NCI-H2029 (cell line): ENCODE measurements around the gene WDR27.
"Not testable (repeated sequence)": the region's sequence is repeated elsewhere in the genome, so short reads cannot be mapped to it uniquely, and the experiment has no call there.

Experiments used
- DNase-seq: peaks from one replicate; lab custom pipeline; 2025; lab: John Stamatoyannopoulos, UW

The WDR27 gene

DNA sequence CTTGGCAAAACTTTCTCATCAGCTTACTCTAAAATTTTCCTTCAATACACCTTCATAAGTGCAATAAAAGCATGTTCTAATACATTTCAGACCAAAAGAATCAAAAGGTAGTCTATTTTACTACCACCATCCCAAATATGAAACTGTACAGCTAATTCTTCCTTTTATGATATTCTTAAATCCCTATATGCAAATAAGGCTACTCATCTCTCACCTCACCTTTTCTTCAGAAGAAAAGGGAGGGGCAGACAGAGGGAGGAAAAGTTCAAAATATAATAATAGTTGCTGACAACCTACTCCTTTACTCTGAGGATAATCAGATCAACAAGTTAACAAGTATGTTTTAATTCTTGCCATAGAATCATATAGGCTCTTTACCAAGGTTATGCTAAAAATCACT lies 7.5 kb upstream of the WDR27 start:
- DNase-seq = no peak

DNA sequence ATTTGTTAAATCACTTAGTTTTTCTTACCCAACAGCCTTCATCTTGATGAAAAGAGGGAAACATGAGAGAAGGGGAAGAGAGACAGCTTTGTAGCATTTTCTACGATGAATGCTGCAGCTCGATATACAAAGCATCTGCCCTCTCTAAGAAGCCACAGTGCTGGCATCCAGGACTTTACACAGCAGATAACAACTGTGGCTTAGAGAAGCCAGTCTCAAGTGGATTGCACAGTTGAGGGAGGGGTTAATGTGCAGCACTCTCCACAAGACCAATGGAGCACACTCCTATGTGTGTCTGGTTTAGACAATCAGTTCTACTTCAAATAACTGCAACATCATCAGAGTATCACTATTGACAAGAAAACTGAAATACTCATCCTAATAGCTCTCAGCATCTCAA lies 5.9 kb upstream of the WDR27 start:
- no peak for DNase-seq

DNA sequence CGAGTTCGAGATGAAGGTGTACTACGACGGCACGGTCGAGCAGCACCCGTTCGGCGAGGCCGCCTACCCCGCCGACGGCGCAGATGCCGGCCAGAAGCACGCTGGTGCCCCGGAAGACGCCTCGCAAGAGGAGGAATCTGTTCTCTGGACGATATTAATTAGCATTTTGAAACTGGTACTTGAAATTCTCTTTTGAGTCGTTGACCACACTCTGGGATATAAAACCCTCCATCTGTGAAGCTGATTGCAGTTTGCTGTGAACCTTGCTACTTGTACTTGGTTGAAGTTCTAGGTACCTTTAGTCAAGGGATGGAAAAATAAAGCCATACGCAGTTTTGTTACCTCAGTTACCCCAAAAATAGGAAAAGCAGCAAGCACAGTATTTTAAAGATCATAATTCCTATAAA lies 1.0 kb upstream of the WDR27 start:
- DNase-seq = no peak

DNA sequence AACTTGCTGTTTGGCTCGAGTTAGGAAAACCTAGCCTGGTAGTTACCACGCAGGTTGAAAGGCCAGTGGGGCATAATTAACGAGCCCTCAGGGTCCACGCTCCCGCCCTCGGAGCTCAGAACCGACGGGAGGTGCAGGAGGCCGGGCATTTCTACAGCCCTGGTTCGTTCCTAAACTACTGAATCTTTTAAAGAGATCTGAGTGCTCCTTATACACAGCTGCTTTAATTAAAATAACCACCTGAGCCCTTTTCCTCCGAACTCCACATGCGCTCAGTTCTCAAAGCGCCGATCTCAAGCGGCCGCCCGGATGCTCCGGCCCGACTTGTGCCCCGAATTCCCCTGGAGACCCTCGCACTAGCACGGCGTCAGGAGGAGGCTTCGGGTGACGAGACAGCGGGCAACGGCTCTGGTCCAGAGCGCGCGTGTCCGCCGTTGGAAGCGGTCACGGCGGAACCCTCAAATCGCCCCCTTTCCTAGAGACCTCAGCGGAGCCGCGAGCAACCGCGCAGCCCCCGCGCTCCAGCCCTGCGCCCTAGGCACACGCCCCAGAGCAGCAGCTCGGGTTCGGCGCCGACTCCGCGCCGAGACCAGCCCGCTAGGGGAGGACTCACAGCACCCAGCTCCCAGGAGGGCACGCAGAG lies 397 bp downstream of the WDR27 start:
- no peak for DNase-seq

DNA sequence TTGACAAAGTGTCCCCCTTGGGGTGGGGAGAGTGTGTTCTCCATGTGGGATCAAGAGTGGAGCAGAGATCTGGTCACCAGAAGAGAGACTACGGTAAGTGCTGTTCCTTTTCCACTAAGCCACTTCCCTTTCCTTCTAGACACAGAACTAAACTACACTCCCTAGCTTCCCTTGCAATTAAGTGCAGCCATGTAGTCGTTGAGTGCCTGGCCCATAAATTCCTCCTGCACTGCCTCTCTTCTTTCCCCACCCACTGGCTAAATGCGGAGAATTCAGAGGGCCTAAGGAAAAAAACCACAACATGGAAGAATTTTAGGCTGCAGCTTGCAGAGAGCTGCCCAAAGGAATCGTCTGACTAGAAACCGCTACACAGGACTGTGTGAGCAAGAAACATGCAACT lies 1.5 kb downstream of the WDR27 start:
- DNase-seq = no peak

DNA sequence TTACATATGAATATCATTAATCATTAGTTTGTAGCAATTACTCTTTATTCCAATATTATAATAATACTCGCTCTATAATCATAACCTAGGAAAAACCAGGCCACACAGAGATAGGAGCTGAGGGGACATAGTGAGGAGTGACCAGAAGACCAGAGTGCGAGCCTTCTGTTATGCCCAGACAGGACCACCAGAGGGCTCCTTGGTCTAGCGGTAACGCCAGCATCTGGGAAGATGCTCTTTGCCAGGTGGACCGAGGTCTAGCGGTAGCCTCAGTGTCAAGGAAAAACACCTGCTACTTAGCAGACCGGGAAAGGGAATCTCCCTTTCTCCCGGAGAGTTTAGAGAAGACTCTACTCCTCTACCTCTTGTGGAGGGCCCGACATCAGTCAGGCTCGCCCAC lies 4.7 kb downstream of the WDR27 start:
- not testable (repeated sequence) for DNase-seq

DNA sequence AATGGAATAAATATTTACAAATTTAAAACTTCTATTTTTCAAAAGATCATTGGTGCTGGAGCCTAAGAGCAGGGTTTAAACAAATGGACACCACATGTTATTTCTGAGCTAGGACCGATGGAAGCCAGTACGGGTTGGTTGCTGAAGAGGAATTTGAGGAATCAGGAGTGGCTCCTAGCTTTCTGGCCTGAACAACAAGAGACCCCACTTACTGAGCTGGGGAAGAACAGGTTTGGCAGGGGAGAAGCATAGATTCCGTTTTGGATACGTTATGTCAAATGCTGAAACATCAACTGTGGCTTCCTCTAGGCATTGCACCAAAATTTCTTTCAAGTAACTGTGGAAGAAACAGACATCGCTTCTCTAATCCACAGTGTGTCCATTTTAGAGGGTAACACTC lies 6.7 kb downstream of the WDR27 start:
- no peak for DNase-seq

DNA sequence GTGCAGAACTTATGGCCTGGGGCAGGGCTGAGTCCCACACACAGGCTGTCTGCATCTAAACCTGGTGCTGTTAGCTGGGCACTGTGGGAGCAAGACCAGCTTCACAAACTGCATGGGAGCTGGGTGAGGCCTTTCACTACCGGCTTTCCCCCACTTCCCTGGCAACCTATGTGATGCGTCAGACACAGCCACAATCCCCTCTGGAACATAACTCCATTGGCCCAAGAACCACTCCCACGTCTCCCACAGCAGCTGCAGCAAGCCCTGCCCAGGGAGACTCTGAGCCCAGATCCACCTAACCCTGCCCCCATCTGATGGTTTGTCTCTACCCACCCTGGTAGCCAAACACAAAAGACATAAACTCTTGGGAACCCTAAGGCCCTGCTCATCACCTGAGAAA lies 9.3 kb downstream of the WDR27 start:
- no peak for DNase-seq

DNA sequence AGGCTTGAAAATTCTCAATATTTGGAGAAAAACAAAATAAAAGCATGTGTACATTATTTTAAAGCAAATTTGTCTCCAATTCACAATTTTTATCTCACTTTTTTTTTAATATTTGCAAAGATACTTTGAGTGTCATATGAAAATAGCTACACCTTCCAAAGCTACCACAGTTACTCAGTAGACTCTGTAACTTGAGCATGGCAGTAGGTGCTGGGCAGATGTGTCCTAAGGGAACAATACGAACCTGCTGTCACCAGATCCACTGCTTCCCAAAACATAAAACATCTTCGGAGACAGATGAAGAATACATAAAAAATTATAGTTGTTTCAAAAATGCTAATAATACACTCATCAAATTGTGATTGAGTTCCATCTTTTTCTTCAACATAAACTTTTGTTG lies 10.6 kb downstream of the WDR27 start:
- no peak for DNase-seq

DNA sequence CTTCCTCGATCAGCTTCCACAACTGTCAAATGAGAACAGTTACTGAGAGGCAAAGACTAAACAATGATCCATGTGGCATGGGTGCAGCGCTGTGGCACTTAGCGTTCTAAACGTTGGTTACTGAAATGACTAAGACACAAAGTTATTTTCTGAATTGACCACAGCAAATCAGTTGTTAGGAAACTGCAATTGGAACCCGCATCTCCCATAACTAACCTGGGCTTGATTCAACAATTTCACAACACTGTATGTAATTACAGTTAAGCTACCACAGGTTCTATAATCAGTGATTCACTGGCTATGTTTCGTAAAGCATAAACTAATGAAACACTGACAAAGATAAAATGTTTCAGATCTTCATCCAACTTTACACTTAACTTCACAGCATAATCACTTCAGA lies 12.5 kb downstream of the WDR27 start:
- no peak for DNase-seq

DNA sequence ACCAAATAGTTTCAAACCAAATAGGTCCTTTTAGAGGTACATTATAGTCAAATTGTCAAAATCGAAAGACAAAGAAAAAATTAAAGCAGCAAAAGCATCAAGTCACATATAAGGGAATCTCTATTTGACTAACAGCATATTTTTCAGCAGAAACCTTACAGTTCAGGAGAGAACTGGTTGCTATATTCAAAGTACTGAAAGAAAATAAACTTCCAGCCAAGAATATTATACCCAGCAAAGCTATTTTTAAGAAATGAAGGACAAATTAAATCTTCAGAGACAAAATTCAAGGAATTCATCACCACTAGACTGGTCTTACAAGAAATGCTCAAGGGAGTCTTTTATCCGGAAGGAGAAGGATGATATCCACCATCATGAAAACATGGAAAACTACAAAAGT lies 16.0 kb downstream of the WDR27 start:
- DNase-seq = no peak

DNA sequence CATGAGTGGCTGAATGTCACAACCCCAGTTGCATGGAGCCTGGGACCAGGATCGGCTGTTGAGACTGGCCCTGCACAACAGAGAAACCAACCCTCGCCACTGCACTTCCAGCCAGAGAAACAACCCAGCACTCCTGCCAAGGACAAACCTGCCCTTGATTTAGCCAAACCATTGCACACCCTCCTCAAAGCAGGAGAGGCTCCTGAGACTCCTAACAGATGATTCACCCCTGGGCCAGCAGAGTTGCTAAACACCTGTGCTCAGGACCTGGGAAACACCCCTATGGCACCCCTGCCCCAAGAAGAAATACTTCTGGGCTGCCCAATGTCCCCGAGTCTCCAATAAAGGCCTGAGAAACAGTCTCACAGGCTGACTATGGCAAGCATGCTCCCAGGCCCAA lies 17.8 kb downstream of the WDR27 start:
- no peak for DNase-seq

DNA sequence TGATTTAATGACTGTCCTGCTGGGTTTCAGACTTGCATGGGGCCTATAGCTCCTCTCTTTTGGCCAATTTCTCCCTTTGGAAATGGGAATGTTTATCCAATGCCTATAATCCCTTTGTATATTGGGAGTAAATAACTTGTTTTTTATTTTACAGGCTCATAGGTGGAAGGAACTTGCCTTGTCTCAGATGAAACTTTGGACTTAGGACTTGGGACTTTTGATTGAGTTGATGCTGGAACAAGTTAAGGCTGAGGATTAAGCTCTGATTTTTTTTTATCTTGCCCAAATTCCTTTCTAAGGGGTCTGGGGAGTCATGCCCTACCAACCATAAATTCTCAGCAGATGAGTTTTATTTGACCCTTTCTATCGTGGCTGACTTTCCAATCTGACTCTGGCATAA lies 23.5 kb downstream of the WDR27 start:
- no peak for DNase-seq

DNA sequence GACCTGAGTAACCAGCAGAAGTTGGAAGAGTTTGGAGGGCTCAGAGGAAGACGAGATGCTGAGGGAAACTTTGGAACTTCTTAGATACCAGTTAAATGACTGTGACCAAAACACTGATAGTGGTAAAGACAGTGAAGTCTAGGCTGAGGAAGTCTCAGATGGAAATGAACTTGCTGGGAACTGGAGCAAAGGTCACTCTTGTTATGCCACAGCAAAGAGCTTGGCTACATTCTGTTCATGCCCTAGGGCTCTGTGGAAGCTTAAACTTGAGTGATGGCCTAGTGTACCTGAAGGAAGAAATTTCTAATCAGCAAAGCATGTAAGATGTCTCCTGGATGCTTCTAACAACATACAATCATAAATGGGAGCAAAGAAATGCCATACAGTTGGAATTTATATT lies 24.7 kb downstream of the WDR27 start:
- no peak for DNase-seq

DNA sequence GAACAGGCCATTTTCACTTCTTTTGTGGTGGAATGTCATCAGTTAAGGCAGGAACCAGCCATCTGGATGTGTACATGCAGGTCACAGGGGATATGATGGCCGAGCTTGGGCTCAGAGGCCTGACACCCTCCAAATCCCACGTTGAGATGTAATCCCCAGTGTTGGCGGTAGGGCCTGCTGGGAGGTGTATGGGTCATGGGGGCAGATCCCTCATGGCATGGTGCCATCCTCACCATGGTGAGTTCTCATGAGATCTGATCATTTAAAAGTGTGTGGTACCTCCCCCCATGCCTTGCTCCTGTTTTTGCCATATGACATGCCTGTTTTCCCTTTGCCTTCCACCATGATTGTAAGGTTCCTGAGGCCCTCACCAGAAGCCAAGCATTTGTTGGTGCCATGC lies 26.8 kb downstream of the WDR27 start:
- no peak for DNase-seq

DNA sequence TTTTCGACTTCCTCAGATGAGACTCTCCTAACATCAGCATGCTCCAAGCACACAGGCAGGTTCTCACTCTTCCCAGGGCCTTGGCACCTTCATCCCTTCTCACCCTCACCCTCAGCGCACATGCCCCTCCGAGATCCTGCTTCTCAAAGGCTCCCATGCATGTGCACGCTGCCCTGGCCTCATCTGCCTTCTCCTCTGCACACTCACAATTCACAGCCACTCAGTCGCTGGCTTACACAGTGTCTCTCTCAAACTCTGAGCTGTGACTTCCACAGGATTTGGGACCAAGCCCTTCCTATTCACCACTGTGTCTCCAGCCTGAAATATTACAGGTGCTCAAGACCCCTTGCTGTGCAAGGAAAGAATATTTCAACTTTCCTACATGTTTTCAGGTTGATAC lies 30.3 kb downstream of the WDR27 start:
- no peak for DNase-seq

DNA sequence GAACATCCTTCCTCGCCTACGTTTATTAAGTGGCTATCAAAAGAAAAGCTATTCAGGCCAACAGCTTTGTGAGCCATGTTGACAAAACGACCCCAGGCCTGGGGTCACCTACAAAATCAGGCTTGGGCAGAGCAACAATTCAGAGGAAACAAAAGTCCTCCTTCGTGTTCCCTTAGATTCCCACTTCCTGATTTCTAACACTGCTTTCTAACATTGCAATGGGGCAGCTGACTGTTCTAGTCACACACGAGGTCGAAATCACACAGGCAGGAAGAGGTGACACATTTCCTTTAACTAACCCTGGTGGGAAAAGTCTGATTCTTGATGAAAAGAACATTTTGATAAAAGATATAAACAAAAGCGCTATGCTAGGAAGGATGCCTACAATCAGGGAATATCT lies 31.9 kb downstream of the WDR27 start:
- no peak for DNase-seq

DNA sequence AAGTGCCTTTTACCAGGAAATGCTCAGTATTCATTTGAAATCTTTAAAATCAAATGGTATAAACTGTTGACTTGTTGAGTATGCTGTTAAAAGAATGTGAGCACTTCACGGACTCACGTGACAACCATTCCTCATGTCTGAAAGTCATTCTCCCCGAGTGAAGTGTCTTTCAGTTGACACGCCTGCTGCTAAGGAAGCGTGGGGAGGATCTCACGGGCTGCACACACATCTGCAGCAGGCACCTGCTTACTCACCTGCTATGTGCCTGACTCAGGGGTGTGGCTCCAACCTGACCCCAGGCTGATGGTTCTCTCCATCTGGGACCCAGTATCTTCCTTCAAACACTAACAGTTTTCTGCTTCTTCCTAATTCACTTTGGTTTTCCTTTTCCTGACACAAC lies 32.7 kb downstream of the WDR27 start:
- DNase-seq = no peak

DNA sequence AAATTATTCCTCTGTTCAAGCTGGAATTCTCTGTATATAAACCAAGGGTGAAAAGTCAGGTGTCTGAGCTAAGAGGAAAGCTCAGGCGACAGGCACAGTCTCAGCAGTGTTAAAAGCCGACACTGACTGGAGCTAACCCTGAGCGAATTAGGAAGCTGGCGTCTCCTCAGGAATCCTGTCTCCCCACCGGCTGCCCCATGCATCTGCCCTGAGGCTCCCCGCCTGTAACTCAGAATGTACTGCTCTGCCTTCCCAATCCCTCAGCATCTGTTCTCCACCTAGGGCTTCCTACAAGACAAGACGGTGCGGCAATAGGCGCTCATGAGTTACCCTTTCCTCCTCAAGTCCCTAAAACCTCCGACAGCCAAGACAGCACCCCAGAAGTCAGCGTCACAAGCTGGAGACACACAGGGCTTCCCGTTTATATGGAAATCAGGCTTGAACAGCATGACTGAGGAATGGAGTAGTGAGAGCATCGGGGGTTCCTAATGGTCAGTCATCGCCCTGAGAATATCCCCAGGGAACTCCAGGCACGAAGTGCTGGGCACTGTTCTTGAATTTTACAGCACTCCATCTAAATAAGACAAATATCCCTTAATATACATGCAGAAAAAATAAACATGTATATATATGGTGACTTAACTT lies 33.5 kb downstream of the WDR27 start:
- no peak for DNase-seq

DNA sequence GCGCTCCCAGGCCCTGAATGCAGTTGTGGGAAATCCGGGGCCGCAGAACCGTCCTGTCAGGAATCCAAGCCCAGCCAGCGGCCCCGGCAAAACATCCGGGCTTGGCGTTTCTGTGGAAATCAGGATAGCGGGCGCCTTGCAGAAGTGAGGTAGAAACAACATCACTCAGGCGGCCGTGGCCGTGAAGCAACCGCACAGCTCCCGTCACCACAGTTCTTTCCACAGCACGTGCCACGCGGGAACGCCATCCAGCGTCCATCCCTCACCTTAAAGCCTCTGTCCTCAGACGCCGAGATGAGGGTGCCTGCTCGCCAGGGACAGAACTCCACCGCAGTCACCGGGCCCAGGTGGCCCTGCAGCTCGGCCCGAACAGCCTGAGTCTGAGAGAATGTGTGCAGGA lies 34.1 kb downstream of the WDR27 start:
- no peak for DNase-seq

DNA sequence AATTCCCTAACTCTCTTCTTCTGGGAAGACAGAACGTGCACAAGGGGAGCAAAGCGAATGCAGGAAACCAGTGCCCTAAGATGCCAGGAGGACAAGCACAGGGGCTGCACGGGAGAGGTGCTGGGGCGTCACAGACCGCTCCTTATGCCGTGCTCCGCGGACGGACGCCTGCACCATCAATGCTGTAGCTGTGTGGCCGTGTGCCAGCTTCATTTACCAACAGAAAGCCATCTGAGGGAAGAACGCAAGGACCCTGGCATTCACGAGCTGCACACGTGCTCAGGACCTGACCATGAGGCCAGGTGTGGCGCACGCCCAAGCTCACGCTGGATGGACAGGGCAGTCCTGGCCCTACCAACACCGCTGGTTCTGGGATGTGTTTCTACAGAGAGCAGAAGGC lies 35.4 kb downstream of the WDR27 start:
- no peak for DNase-seq

DNA sequence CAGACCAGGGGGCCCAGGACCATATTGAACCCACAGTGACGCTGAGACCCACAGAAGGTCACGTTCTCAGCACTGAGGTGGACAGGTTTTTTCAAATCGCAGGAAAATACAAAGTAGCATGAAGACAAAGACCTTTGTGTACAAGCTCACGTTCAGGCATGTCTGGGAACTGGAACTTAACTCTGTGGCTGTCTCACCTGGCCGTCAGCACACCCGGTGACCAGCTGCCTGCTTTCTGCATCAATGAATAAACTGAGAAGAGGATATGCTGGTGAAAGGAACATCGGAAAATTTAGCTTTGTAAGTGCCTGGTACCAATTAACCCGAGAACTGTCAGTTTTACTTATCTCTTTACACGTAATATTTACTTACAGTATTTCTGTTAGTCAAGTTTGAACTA lies 36.5 kb downstream of the WDR27 start:
- DNase-seq = no peak

DNA sequence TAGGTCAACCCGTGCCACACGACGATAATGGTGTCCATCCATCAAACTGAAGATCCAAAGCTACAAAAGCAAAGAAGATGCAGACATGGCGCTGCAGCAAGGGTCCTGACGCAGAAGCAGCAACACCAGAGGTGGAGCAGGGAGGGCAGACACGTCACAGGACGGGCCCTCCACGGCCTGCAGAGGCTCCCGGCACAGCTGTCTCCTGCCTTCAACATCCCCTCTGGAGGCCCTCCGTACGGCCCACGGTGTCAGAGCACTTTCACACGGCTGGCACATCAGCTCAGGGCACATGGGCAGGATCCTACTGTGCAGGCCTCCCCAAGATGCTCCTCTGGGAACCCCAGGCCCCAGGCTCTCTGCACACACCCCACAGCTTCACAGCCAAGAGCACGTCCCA lies 37.6 kb downstream of the WDR27 start:
- DNase-seq = no peak

DNA sequence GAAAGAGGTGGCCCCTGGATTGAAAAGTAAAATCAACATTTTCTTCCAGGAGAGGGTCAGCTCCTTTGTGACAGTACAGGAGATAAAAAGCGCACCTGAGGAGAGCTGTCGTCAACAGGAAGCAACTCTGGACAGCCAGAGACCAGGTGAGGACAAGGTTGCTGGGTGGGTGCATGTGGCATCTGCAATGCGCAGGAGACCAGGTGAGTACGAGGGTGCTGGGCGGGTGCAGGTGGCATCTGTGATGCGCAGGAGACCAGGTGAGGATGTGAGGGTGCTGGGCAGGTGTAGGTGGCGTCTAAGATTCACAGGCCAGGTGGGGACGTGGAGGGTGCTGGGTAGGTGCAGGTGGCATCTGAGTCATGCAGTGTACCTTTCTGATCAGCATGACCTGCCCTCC lies 38.4 kb downstream of the WDR27 start:
- DNase-seq = peak; percentile 64

DNA sequence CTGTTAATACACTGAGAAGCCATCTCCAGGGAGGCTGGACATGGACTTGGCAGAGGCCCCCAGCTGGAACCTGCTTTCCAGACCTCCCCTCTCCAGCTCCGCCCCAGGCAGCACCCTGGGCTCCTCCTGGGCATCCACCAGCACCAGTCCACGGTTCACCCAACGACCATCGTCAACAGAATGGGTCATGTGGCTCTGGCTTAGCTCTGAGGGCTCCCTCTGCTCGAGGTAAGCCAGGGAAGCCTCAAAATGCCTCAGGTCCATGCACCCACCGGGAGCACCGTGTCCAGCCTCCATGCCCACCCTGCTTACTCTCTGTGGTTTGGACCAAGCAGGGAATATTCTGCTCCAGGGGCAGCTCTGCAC lies 40.5 kb downstream of the WDR27 start:
- DNase-seq = no peak
